B cell (primary cell): ENCODE measurements around the gene MORC4. TPM values are rescaled to one million over a fixed set of nuclear protein-coding genes. Genes with fewer than 3 reads are reported as not detected.

ENCODE experiments used
- ATAC-seq: fragments of 200-7000 bp; cut with Tn5 transposase; one replicate; pipeline ENCODE4 v1.10.0; 2021; ENCODE audit warnings: low read depth, mild to moderate bottlenecking, moderate number of reproducible peaks, moderate library complexity
- CTCF ChIA-PET: fragments of 350-600 bp; sonication (Branson Sonifier 250); formaldehyde crosslinking; loops from one replicate; lab custom pipeline; 2021; ENCODE audit warnings: antibody characterized with exemption, inconsistent platforms; lab: Charles Lee
- POLR2A ChIA-PET: fragments of 350-600 bp; sonication (Branson Sonifier 250); formaldehyde crosslinking; loops from one replicate; lab custom pipeline; 2021; ENCODE audit warnings: antibody characterized with exemption; lab: Charles Lee
- DNase-seq: peaks from one replicate; pipeline ENCODE4 v3.0.0; 2013
- H2AFZ ChIP-seq: 2 replicates; pipeline ENCODE4 v1.6.1; 2012; ENCODE audit warnings: mild to moderate bottlenecking, low read depth, low read length; ENCODE audit not compliant: insufficient read depth, poor library complexity, severe bottlenecking
- H3K27ac ChIP-seq, 2 donors: 1 replicate in 1 of 2; 2 replicates in 1 of 2; pipeline ENCODE4 v1.5.1; 2012 to 2013; ENCODE audit warnings: low read length in 2 of 2, mild to moderate bottlenecking in 2 of 2, moderate library complexity in 1 of 2
- H3K27me3 ChIP-seq, 4 experiments: fragments of 200-600 bp in 1 of 4; sonication (generic) in 1 of 4; replicated peaks in 1 of 4; 1 replicate in 2 of 4; 2 replicates in 2 of 4; pipeline versions ENCODE4 v1.6.1 to v1.7.0; 2013 to 2016; ENCODE audit warnings: low read length in 3 of 4, mild to moderate bottlenecking in 2 of 4, mixed read lengths in 1 of 4, moderate library complexity in 1 of 4; ENCODE audit not compliant: insufficient read depth in 4 of 4, control insufficient read depth in 3 of 4; ENCODE audit errors: control extremely low read depth in 1 of 4
- H3K36me3 ChIP-seq, 2 experiments: replicated peaks in 1 of 2; 1 replicate in 1 of 2; 2 replicates in 1 of 2; pipeline versions ENCODE4 v1.6.1 to v1.7.1; 2013; ENCODE audit warnings: low read length in 1 of 2; ENCODE audit not compliant: insufficient read depth in 2 of 2, control insufficient read depth in 1 of 2; ENCODE audit errors: control extremely low read depth in 1 of 2, extremely low read depth in 1 of 2
- H3K4me1 ChIP-seq, 2 donors: fragments of 200-600 bp in 1 of 2; sonication (generic) in 1 of 2; 1 replicate in 1 of 2; 2 replicates in 1 of 2; pipeline versions ENCODE4 v1.5.1 to v1.6.1; 2013 to 2017; ENCODE audit warnings: low read length in 2 of 2; ENCODE audit not compliant: control insufficient read depth in 2 of 2, insufficient read depth in 2 of 2
- H3K4me2 ChIP-seq: replicated peaks from 2 replicates; pipeline ENCODE3; 2012; ENCODE audit warnings: mild to moderate bottlenecking, low read depth, low read length; ENCODE audit not compliant: poor library complexity, severe bottlenecking
- H3K4me3 ChIP-seq, 5 experiments: fragments of 200-600 bp in 1 of 5; sonication (generic) in 1 of 5; 1 replicate in 3 of 5; 2 replicates in 2 of 5; pipeline versions ENCODE4 v1.5.1 to v1.7.0; 2011 to 2016; ENCODE audit warnings: low read length in 4 of 5, mild to moderate bottlenecking in 4 of 5, low read depth in 2 of 5, control low read depth in 1 of 5, moderate library complexity in 1 of 5; ENCODE audit not compliant: insufficient read depth in 1 of 5; ENCODE audit errors: control extremely low read depth in 1 of 5, extremely low read depth in 1 of 5
- H3K79me2 ChIP-seq: fragments of 200-600 bp; sonication (generic); one replicate; pipeline ENCODE4 v1.6.0; 2016; ENCODE audit warnings: low read length; ENCODE audit not compliant: control insufficient read depth, insufficient read depth
- H3K9ac ChIP-seq: fragments of 200-600 bp; sonication (generic); 2 replicates; pipeline ENCODE4 v1.6.1; 2017; ENCODE audit warnings: mild to moderate bottlenecking, low read length, moderate library complexity
- H3K9me3 ChIP-seq, 3 donors: one replicate each; pipeline versions ENCODE4 v1.6.1 to v1.7.1; 2013; ENCODE audit warnings: low read length in 2 of 3; ENCODE audit not compliant: control insufficient read depth in 2 of 3, insufficient read depth in 1 of 3; ENCODE audit errors: control extremely low read depth in 1 of 3
- H4K20me1 ChIP-seq: 2 replicates; pipeline ENCODE4 v1.6.0; 2012; ENCODE audit warnings: mild to moderate bottlenecking, low read length; ENCODE audit not compliant: insufficient read depth, control insufficient read depth, poor library complexity, severe bottlenecking
- H3K27ac Mint-ChIP-seq: one replicate; pipeline ENCODE4 v1.8.0; 2021; ENCODE audit warnings: mixed read lengths
- H3K27me3 Mint-ChIP-seq: one replicate; pipeline ENCODE4 v1.8.0; 2021; ENCODE audit warnings: mixed read lengths
- H3K4me1 Mint-ChIP-seq: one replicate; pipeline ENCODE4 v1.8.0; 2021; ENCODE audit warnings: mixed read lengths
- H3K4me3 Mint-ChIP-seq: one replicate; pipeline ENCODE4 v1.8.0; 2021; ENCODE audit warnings: mixed read lengths
- H3K9me3 Mint-ChIP-seq: one replicate; pipeline ENCODE4 v1.8.0; 2022; ENCODE audit warnings: mixed read lengths; ENCODE audit not compliant: insufficient read depth
- CTCF ChIP-seq: fragments of 200-600 bp; IDR thresholded peaks from one replicate; pipeline ENCODE4 v1.8.0; 2022; ENCODE audit warnings: antibody characterized with exemption, mild to moderate bottlenecking
- EZH2 ChIP-seq: IDR thresholded peaks from 2 replicates; pipeline ENCODE4 v1.6.1; 2012; ENCODE audit warnings: borderline replicate concordance, low read depth, mild to moderate bottlenecking, moderate library complexity, low read length; ENCODE audit not compliant: insufficient read depth, poor library complexity, severe bottlenecking
- WGBS: methylation state at CpG from one replicate; pipeline ENCODE4 v1.1.5; 2013; ENCODE audit warnings: missing lambda C conversion rate; ENCODE audit not compliant: insufficient coverage; 5-methylcytosine and 5-hydroxymethylcytosine counted together
- intact Hi-C: fragments of 100-400 bp; cut with micrococcal nuclease; formaldehyde crosslinking; loops from one replicate; pipeline ENCODE4 v1.10.0; 2022
- polyA plus RNA-seq: library from polyadenylated mRNA; depleted of rRNA; stranded (reverse); fragments of >200 nt; gene quantifications from 2 replicates; pipeline ENCODE4 v1.2.3, GENCODE V29; 2012
- total RNA-seq, 2 donors: library from RNA; stranded (reverse); fragments of 120-200 nt in 1 of 2; gene quantifications; 1 replicate in 1 of 2; 2 replicates in 1 of 2; pipeline versions ENCODE4 v1.2.3 to v1.2.4, GENCODE V29; 2013 to 2022

MORC4 gene
- total and polyA plus RNA-seq, 2 donors (not counting 1 experiment from before 2014, with no cell fraction given), result 1.1 to 6.3 TPM

GRCh38 chrX:106950381-106950780, 49.6 kb downstream of the MORC4 start:
- no CpG with 5 or more reads among the region's 2 CpGs for WGBS
- CTCF ChIA-PET, result no interaction called here

DNA sequence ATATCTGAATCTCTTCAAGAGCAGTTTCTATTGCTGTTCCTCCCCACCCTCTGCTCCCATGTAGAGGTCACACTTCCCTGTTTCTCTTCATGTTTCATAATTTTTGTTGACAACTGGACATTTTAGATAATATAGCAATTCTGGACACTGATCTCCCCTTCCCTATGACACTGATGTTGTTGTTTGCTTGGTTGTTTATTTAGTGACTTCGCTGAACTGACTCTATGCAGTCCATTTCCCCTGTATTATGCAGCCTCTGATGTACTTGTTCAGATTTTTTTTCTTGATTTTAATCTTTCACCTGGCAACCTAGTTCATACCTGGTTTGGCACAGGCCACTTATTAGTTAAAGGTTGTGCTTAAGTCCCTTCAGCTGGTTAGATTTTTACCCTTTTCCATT, 50.6 kb downstream of the MORC4 start:
- TF ChIP-seq CTCF (no peak), EZH2 (no peak)
- Mint-ChIP-seq H3K27me3 (no peaks in the 10 kb centered on the region), H3K27ac (no peak overlapping the region), H3K9me3 (no peaks in the 10 kb centered on the region), H3K4me3 (no peak overlapping the region), H3K4me1 (peaks cover 2% of the 10 kb centered on the region)
- intact Hi-C loops, result no loop called here
- no peak for DNase-seq
- no peaks in the 10 kb centered on the region for H4K20me1 ChIP-seq
- H3K9ac ChIP-seq, result no peak overlapping the region
- no peak overlapping the region for H2AFZ ChIP-seq
- H3K9me3 ChIP-seq, result no peaks in the 10 kb centered on the region
- H3K27me3 ChIP-seq, result no peaks in the 10 kb centered on the region
- WGBS, result no CpG with 5 or more reads among the region's 1 CpG
- no peaks in the 10 kb centered on the region for H3K36me3 ChIP-seq
- no peaks in the 10 kb centered on the region for H3K4me1 ChIP-seq
- ChIA-PET POLR2A (no interaction called here), CTCF (no interaction called here)
- no peak overlapping the region for H3K4me3 ChIP-seq
- ATAC-seq, result no peak
- H3K79me2 ChIP-seq, result no peaks in the 10 kb centered on the region
- no peak overlapping the region for H3K27ac ChIP-seq
- H3K4me2 ChIP-seq, result no peak overlapping the region

More at GRCh38 chrX:106950381-106950780, 49.6 kb downstream of the MORC4 start:
- no peaks in the 10 kb centered on the region for H3K9me3 Mint-ChIP-seq
- H3K27me3 Mint-ChIP-seq, result no peaks in the 10 kb centered on the region
- Histone ChIP-seq H3K4me3 (no peak overlapping the region), H3K4me1 (no peaks in the 10 kb centered on the region), H3K9me3 (no peaks in the 10 kb centered on the region), H3K36me3 (no peaks in the 10 kb centered on the region), H3K4me2 (no peak overlapping the region), H4K20me1 (no peaks in the 10 kb centered on the region), H2AFZ (no peak overlapping the region), H3K79me2 (no peaks in the 10 kb centered on the region), H3K27ac (no peak overlapping the region), H3K9ac (no peak overlapping the region), H3K27me3 (no peaks in the 10 kb centered on the region)
- TF ChIP-seq CTCF (no peak), EZH2 (no peak)
- DNase-seq (no peak), ATAC-seq (no peak)
- intact Hi-C loops, result no loop called here
- H3K4me3 Mint-ChIP-seq, result no peak overlapping the region
- H3K4me1 Mint-ChIP-seq, result peaks cover 2% of the 10 kb centered on the region
- POLR2A ChIA-PET, result no interaction called here
- no peak overlapping the region for H3K27ac Mint-ChIP-seq
